Endothelial cell of umbilical vein (primary cell): ENCODE results near the gene UBFD1.

Experiments used
- EZH2 ChIP-seq: IDR thresholded peaks from 2 replicates; pipeline ENCODE4 v1.6.1; 2012; ENCODE audit warnings: borderline replicate concordance, low read depth, mild to moderate bottlenecking, moderate library complexity, low read length, inconsistent platforms; ENCODE audit not compliant: severe bottlenecking
- MYC ChIP-seq: IDR thresholded peaks from one replicate; pipeline ENCODE4 v1.6.1; 2011; ENCODE audit warnings: mild to moderate bottlenecking, low read depth, low read length
- POLR2A ChIP-seq: IDR thresholded peaks from 2 replicates; pipeline ENCODE4 v1.6.1; 2012; ENCODE audit warnings: low read depth, mild to moderate bottlenecking, control low read depth, low read length
- TF ChIP-seq, protein P1 (sequence below), 2 donors: IDR thresholded peaks; 1 replicate in 1 of 2; 2 replicates in 1 of 2; pipeline ENCODE4 v1.5.1; 2011; ENCODE audit warnings: low read length in 2 of 2, mild to moderate bottlenecking in 2 of 2, moderate library complexity in 2 of 2, control low read depth in 1 of 2, inconsistent platforms in 1 of 2, low read depth in 1 of 2; ENCODE audit not compliant: insufficient read depth in 1 of 2; ENCODE audit errors: extremely low read depth in 1 of 2
- TF ChIP-seq, protein P2 (sequence below): IDR thresholded peaks from 2 replicates; pipeline ENCODE4 v1.6.1; 2011; ENCODE audit not compliant: insufficient read depth, insufficient read length

DNA sequence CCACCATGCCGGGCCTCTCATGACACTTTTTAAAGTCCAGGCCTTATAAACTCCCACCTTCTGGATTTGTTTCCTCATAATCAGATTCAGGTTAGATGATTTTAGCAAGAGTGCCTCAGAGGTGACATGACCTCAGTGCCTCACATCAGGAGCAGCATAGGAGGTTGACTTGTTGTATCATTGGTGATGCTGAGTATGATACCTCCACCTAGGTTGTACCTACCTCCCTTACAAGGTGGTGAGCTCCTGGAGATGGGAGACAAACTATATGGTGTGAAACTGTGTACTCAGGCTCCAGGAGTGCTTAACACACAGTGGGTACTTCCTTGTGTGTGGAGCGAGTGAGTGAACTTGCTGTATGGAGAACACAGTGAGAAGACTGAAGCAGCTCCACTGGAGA is 20.0 kb downstream of the UBFD1 start:
- TF ChIP-seq, protein P1, sequence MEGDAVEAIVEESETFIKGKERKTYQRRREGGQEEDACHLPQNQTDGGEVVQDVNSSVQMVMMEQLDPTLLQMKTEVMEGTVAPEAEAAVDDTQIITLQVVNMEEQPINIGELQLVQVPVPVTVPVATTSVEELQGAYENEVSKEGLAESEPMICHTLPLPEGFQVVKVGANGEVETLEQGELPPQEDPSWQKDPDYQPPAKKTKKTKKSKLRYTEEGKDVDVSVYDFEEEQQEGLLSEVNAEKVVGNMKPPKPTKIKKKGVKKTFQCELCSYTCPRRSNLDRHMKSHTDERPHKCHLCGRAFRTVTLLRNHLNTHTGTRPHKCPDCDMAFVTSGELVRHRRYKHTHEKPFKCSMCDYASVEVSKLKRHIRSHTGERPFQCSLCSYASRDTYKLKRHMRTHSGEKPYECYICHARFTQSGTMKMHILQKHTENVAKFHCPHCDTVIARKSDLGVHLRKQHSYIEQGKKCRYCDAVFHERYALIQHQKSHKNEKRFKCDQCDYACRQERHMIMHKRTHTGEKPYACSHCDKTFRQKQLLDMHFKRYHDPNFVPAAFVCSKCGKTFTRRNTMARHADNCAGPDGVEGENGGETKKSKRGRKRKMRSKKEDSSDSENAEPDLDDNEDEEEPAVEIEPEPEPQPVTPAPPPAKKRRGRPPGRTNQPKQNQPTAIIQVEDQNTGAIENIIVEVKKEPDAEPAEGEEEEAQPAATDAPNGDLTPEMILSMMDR (IDR thresholded peaks at IDR 0.05; ENCODE audit: extremely low read depth in 1 of 2, insufficient read depth in 1 of 2, low read depth in 1 of 2, low read length in 2 of 2), result no peak
- TF ChIP-seq EZH2 (no peak), MYC (no peak), POLR2A (no peak)
- TF ChIP-seq, protein P2, sequence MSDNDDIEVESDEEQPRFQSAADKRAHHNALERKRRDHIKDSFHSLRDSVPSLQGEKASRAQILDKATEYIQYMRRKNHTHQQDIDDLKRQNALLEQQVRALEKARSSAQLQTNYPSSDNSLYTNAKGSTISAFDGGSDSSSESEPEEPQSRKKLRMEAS, result no peak
